MM.1S (cell line): ENCODE results near the gene OXLD1.

ENCODE experiments used
- DNase-seq: peaks from one replicate; pipeline ENCODE4 v3.0.0-alpha.2; 2015
- H2AFZ ChIP-seq: fragments of 300-600 bp; sonication (generic); 2 replicates; pipeline ENCODE4 v1.6.0; 2016; ENCODE audit warnings: antibody characterized with exemption, low read length
- H3F3A ChIP-seq: fragments of 300-600 bp; sonication (generic); 2 replicates; pipeline ENCODE4 v1.6.1; 2016; ENCODE audit warnings: mild to moderate bottlenecking, antibody characterized with exemption, low read length, moderate library complexity, mixed read lengths; ENCODE audit not compliant: insufficient read depth
- H3K27ac ChIP-seq: fragments of 300-600 bp; sonication (generic); 2 replicates; pipeline ENCODE4 v1.5.1; 2016; ENCODE audit warnings: mild to moderate bottlenecking, low read length
- H3K27me3 ChIP-seq: fragments of 300-600 bp; sonication (generic); replicated peaks from 2 replicates; pipeline ENCODE4 v1.6.0; 2016; ENCODE audit warnings: low read length; ENCODE audit not compliant: insufficient read depth
- H3K36me3 ChIP-seq: fragments of 300-600 bp; sonication (generic); replicated peaks from 2 replicates; pipeline ENCODE4 v1.6.1; 2016; ENCODE audit warnings: mild to moderate bottlenecking, low read length, mixed read lengths; ENCODE audit not compliant: insufficient read depth
- H3K4me1 ChIP-seq: fragments of 300-600 bp; sonication (generic); 2 replicates; pipeline ENCODE4 v1.6.1; 2016; ENCODE audit warnings: low read length, mixed read lengths
- H3K4me2 ChIP-seq: fragments of 300-600 bp; sonication (generic); 2 replicates; pipeline ENCODE4 v1.6.0; 2016; ENCODE audit warnings: low read depth, low read length
- H3K4me3 ChIP-seq: fragments of 300-600 bp; sonication (generic); 2 replicates; pipeline ENCODE4 v1.5.1; 2016; ENCODE audit warnings: low read length, mixed read lengths
- H3K79me2 ChIP-seq: fragments of 300-600 bp; sonication (generic); 2 replicates; pipeline ENCODE4 v1.6.1; 2016; ENCODE audit warnings: mixed run types, low read length, mixed read lengths
- H3K9ac ChIP-seq: fragments of 300-600 bp; sonication (generic); 2 replicates; pipeline ENCODE4 v1.6.1; 2016; ENCODE audit warnings: low read length, mixed read lengths
- H3K9me2 ChIP-seq: fragments of 300-600 bp; sonication (generic); replicated peaks from 2 replicates; pipeline ENCODE4 v1.6.1; 2016; ENCODE audit warnings: mild to moderate bottlenecking, low read length, mixed read lengths; ENCODE audit not compliant: insufficient read depth
- H3K9me3 ChIP-seq: fragments of 300-600 bp; sonication (generic); replicated peaks from 2 replicates; pipeline ENCODE4 v1.6.1; 2016; ENCODE audit warnings: mild to moderate bottlenecking, low read length, mixed read lengths; ENCODE audit not compliant: insufficient read depth
- H4K20me1 ChIP-seq: fragments of 300-600 bp; sonication (generic); 2 replicates; pipeline ENCODE4 v1.6.1; 2016; ENCODE audit warnings: mild to moderate bottlenecking, low read length, moderate library complexity, mixed read lengths; ENCODE audit not compliant: insufficient read depth
- CTCF ChIP-seq: fragments of 300-600 bp; sonication (generic); IDR thresholded peaks from 2 replicates; pipeline ENCODE4 v1.5.1; 2016; ENCODE audit warnings: antibody characterized with exemption, low read length, mixed read lengths
- EZH2 ChIP-seq: fragments of 300-600 bp; sonication (generic); optimal IDR thresholded peaks from 2 replicates; pipeline ENCODE3; 2017; ENCODE audit warnings: low read depth, mild to moderate bottlenecking, antibody characterized with exemption, low read length, mixed read lengths
- EZH2phosphoT487 ChIP-seq: fragments of 300-600 bp; sonication (generic); IDR thresholded peaks from 2 replicates; pipeline ENCODE4 v1.6.1; 2018; ENCODE audit warnings: antibody characterized with exemption, low read length

Gene OXLD1

DNA sequence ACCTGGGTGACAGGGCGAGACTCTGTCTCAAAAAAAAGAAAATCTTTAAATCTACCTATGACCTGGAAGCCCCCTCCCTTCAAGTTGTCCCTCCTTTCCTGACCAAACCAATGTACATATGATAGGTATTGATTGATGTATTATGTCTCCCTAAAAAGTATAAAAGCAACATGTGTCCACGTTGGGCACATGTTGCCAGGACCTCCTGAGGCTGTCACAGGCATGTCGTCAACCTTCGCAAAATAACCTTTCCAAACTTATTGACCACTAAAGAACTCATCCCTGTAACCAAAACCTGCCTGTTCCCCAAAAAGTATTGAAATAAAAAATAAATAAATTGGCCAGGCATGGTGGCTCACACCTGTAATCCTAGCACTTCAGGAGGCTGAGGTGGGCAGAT, 4.4 kb downstream of the OXLD1 start:
- no peaks in the 10 kb centered on the region for H4K20me1 ChIP-seq
- H3K4me2 ChIP-seq: no peak overlapping the region
- H3K9ac ChIP-seq: no peak overlapping the region
- no peak overlapping the region for H3K27ac ChIP-seq
- peaks cover 17% of the 10 kb centered on the region for H3K79me2 ChIP-seq
- 0 out of 2 replicates have a peak, but pooled peaks cover 3% of the 10 kb centered on the region for H3K4me1 ChIP-seq
- H3K9me2 ChIP-seq: no peaks in the 10 kb centered on the region
- no peaks in the 10 kb centered on the region for H3K27me3 ChIP-seq
- no peak overlapping the region for H3K4me3 ChIP-seq
- TF ChIP-seq EZH2 (no peak), EZH2phosphoT487 (no peak), CTCF (no peak)
- H2AFZ ChIP-seq: no peak overlapping the region
- H3F3A ChIP-seq: no peaks in the 10 kb centered on the region
- no peaks in the 10 kb centered on the region for H3K36me3 ChIP-seq
- DNase-seq: no peak
- no peaks in the 10 kb centered on the region for H3K9me3 ChIP-seq

- H3F3A ChIP-seq: no peaks in the 10 kb centered on the region
- no peaks in the 10 kb centered on the region for H3K9me2 ChIP-seq
- no peaks in the 10 kb centered on the region for H3K27me3 ChIP-seq
- H3K4me1 ChIP-seq: 0 out of 2 replicates have a peak, but pooled peaks cover 6% of the 10 kb centered on the region
- H3K27ac ChIP-seq: no peak overlapping the region
- no peak overlapping the region for H3K9ac ChIP-seq
- H3K4me2 ChIP-seq: no peak overlapping the region
- no peaks in the 10 kb centered on the region for H3K9me3 ChIP-seq
- peaks cover 3% of the 10 kb centered on the region for H3K79me2 ChIP-seq
- no peaks in the 10 kb centered on the region for H3K36me3 ChIP-seq
- no peak overlapping the region for H2AFZ ChIP-seq
- H4K20me1 ChIP-seq: no peaks in the 10 kb centered on the region
- no peak overlapping the region for H3K4me3 ChIP-seq
- TF ChIP-seq EZH2phosphoT487: no peak
- TF ChIP-seq CTCF: no peak
- TF ChIP-seq EZH2: no peak
- no peak for DNase-seq
Observed at GRCh38 chr17:81660441-81660840, 6.0 kb downstream of the OXLD1 start.

GRCh38 chr17:81659038-81659437, 7.4 kb downstream of the OXLD1 start:
- Histone ChIP-seq H3K4me1 (0 out of 2 replicates have a peak, but pooled peaks cover 6% of the 10 kb centered on the region), H3F3A (no peaks in the 10 kb centered on the region), H3K27ac (no peak overlapping the region), H3K79me2 (no peaks in the 10 kb centered on the region), H3K9ac (no peak overlapping the region), H2AFZ (no peak overlapping the region), H4K20me1 (no peaks in the 10 kb centered on the region), H3K36me3 (no peaks in the 10 kb centered on the region), H3K4me2 (no peak overlapping the region), H3K4me3 (no peak overlapping the region), H3K9me3 (no peaks in the 10 kb centered on the region), H3K9me2 (no peaks in the 10 kb centered on the region), H3K27me3 (no peaks in the 10 kb centered on the region)
- DNase-seq: no peak
- no peak for TF ChIP-seq EZH2
- no peak for TF ChIP-seq EZH2phosphoT487
- TF ChIP-seq CTCF: no peak
